ENCODE measurements around the gene SPO11.

SPO11 gene

DNA sequence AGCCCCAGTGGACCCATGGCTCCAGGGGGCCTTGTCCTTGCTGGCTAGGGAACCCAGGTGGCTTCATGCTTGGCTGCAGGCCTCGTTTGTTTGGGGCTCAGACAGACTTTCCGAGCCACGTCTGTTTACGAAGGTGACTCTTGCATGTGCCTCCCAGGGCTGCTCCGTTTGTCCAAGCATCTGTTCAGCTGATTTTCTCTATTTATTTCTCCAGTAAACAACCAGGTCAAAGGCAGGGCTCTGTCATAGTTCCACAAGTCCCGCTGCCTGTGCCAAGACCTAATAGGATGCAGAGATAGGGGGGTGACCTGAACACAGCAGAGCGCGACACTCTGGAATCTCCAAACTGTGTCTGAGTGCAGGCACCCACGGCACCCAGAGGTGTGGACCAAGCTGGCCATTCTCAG is 12.8 kb upstream of the SPO11 start:
- H3K23ac ChIP-seq (ENCODE audit: low read length): no peak overlapping the region
- H3K79me2 ChIP-seq (ENCODE audit: control insufficient read depth, insufficient read depth, low read length): no peaks in the 10 kb centered on the region
- H3K56ac ChIP-seq (ENCODE audit: low read length): no peak overlapping the region
- H3K36me3 ChIP-seq (ENCODE audit: control insufficient read depth, insufficient read depth, low read length): no peaks in the 10 kb centered on the region
- no peak overlapping the region for H3K27ac ChIP-seq (ENCODE audit: low read depth, low read length)
- no CpG with 5 or more reads among the region's 9 CpGs for WGBS (ENCODE audit: extremely low coverage, insufficient coverage, low lambda C conversion rate)
- no peak overlapping the region for H3K4me2 ChIP-seq (ENCODE audit: low read length)
- no peaks in the 10 kb centered on the region for H3K4me1 ChIP-seq (ENCODE audit: control insufficient read depth, low read depth, low read length)
- H3K4ac ChIP-seq (ENCODE audit: low read depth, low read length): no peak overlapping the region
- H3K27me3 ChIP-seq (ENCODE audit: insufficient read depth, low read length, poor library complexity): no peaks in the 10 kb centered on the region
- no peak overlapping the region for H2BK120ac ChIP-seq (ENCODE audit: low read depth, low read length)
- no peak overlapping the region for H2BK5ac ChIP-seq (ENCODE audit: low read length)
- no peak overlapping the region for H4K5ac ChIP-seq (ENCODE audit: low read length)
- no peaks in the 10 kb centered on the region for H3K79me1 ChIP-seq (ENCODE audit: low read length)
- H2AK5ac ChIP-seq (ENCODE audit: low read length): no peak overlapping the region
- no peak overlapping the region for H3K4me3 ChIP-seq (ENCODE audit: low read length)
- H3K9ac ChIP-seq (ENCODE audit: low read length): no peak overlapping the region
- no peak overlapping the region for H4K8ac ChIP-seq (ENCODE audit: low read depth, low read length)
- no peak for DNase-seq
- no peak overlapping the region for H3K18ac ChIP-seq (ENCODE audit: low read length)
- H2BK15ac ChIP-seq (replicated peaks; ENCODE audit: low read depth): no peak overlapping the region

DNA sequence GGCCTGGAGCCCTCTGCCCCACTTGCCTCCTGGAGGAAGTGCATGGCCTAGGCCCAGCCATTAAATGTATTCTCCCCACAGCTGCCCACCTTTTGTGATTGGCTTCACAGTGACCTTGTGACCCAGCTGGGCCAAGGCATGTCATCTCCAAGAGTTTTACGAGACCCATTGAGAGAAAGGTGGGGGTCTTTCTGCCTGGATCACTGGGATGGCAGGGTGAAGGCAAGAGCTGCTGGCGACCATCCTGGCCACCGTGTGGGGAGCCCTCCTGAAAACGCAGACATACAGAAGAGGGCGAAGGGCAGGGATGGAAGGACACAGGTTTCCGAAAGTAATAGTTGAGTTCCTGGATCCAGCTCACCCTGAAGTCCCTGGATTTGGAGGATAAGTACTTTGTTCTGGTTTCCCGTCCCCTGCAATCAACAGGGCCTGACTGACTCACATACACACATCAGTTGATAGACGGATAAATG is 12.3 kb upstream of the SPO11 start:
- Histone ChIP-seq H4K5ac (ENCODE audit: low read length) (no peak overlapping the region), H3K18ac (ENCODE audit: low read length) (no peak overlapping the region), H2BK15ac (replicated peaks; ENCODE audit: low read depth) (no peak overlapping the region), H3K4me3 (ENCODE audit: low read length) (no peak overlapping the region), H3K27ac (ENCODE audit: low read depth, low read length) (no peak overlapping the region), H3K4me1 (ENCODE audit: control insufficient read depth, low read depth, low read length) (no peaks in the 10 kb centered on the region), H4K8ac (ENCODE audit: low read depth, low read length) (no peak overlapping the region), H3K56ac (ENCODE audit: low read length) (no peak overlapping the region), H3K23ac (ENCODE audit: low read length) (no peak overlapping the region), H2BK120ac (ENCODE audit: low read depth, low read length) (no peak overlapping the region), H3K79me2 (ENCODE audit: control insufficient read depth, insufficient read depth, low read length) (no peaks in the 10 kb centered on the region), H3K36me3 (ENCODE audit: control insufficient read depth, insufficient read depth, low read length) (no peaks in the 10 kb centered on the region), H3K4me2 (ENCODE audit: low read length) (no peak overlapping the region), H2BK5ac (ENCODE audit: low read length) (no peak overlapping the region), H3K9ac (ENCODE audit: low read length) (no peak overlapping the region), H3K27me3 (ENCODE audit: insufficient read depth, low read length, poor library complexity) (no peaks in the 10 kb centered on the region), H3K4ac (ENCODE audit: low read depth, low read length) (no peak overlapping the region), H2AK5ac (ENCODE audit: low read length) (no peak overlapping the region), H3K79me1 (ENCODE audit: low read length) (no peaks in the 10 kb centered on the region)
- no peak for DNase-seq
- WGBS (ENCODE audit: extremely low coverage, insufficient coverage, low lambda C conversion rate): no CpG with 5 or more reads among the region's 8 CpGs

DNA sequence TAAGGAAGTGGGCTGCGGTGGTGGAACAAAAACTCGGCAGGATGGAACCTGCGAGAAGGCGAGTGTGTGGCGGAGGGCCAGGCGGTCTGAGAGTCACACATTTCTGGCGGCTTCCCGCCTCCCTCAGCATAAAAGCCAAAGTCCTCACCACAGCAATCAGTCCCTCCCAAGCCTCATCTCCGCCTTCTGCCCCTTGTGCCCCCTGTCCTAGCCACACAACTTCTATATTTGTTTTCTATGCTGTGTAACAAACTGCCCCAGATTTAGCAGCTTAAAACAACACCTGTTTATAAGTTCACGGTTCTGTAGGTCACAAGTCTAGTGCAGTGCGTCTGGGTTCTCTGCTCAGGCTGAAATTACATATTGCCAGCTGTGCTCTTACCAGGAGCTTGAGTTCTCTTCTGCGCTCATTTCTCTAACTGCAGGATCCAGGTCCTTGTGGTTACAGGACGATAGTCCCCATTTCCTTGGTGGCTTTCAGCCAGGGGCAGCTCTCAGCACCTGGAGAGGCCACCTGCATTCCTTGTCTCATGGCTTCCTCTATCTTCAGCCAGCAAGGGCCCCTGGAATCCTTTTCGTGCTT is 11.7 kb upstream of the SPO11 start:
- WGBS (ENCODE audit: extremely low coverage, insufficient coverage, low lambda C conversion rate): no CpG with 5 or more reads among the region's 14 CpGs
- DNase-seq: no peak
- no peak overlapping the region for H3K23ac ChIP-seq (ENCODE audit: low read length)

DNA sequence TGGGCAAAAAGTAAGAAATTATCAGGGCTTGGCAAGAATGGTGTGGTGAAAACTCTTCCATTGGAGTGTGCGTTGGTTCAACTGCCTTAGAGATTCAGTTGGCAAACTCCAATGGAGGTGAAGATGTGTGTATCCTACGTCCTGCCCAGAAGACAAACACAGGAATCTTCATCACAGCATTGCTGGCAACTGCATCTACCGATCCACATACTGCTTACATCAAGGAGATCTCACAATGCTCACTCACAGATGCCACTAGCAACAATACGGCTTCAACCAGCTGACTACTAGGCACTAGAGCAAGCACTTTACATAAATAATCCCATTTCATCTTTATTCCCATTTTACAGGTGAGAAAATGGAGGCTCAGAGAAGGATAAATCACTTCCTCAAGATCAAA is 10.0 kb upstream of the SPO11 start:
- no peak overlapping the region for H3K27ac ChIP-seq (ENCODE audit: low read depth, low read length)
- H3K79me2 ChIP-seq (ENCODE audit: control insufficient read depth, insufficient read depth, low read length): no peaks in the 10 kb centered on the region
- no peak overlapping the region for H3K56ac ChIP-seq (ENCODE audit: low read length)

More for the DNA sequence above, 11.7 kb upstream of the SPO11 start:
- Histone ChIP-seq H2BK15ac (replicated peaks; ENCODE audit: low read depth) (no peak overlapping the region), H4K5ac (ENCODE audit: low read length) (no peak overlapping the region), H2BK5ac (ENCODE audit: low read length) (no peak overlapping the region), H3K4me3 (ENCODE audit: low read length) (no peak overlapping the region), H3K4me1 (ENCODE audit: control insufficient read depth, low read depth, low read length) (peaks cover 3% of the 10 kb centered on the region), H2BK120ac (ENCODE audit: low read depth, low read length) (no peak overlapping the region), H3K27ac (ENCODE audit: low read depth, low read length) (no peak overlapping the region), H3K18ac (ENCODE audit: low read length) (no peak overlapping the region), H3K4ac (ENCODE audit: low read depth, low read length) (no peak overlapping the region), H3K9ac (ENCODE audit: low read length) (no peak overlapping the region), H3K27me3 (ENCODE audit: insufficient read depth, low read length, poor library complexity) (no peaks in the 10 kb centered on the region), H3K4me2 (ENCODE audit: low read length) (no peak overlapping the region), H3K79me2 (ENCODE audit: control insufficient read depth, insufficient read depth, low read length) (no peaks in the 10 kb centered on the region), H3K36me3 (ENCODE audit: control insufficient read depth, insufficient read depth, low read length) (no peaks in the 10 kb centered on the region), H2AK5ac (ENCODE audit: low read length) (no peak overlapping the region), H3K79me1 (ENCODE audit: low read length) (no peaks in the 10 kb centered on the region), H4K8ac (ENCODE audit: low read depth, low read length) (no peak overlapping the region), H3K56ac (ENCODE audit: low read length) (no peak overlapping the region)

DNA sequence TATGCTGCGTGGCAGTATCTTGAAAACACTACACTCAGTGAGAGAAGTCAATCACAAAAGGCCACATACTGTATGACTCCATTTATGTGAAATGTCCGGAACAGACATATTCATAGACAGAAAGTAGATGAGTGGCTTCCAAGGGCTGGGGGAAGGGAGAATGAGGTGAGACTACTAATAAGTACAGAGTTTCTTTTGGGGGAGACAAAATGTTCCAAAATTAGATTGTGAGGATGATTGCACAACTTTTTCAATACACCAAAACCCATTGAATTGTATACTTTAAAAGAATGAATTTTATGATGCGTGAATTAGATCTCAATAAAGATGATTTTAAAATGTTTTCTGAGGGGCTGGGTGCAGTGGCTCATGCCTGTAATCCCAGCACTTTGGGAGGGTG is 9.2 kb upstream of the SPO11 start:
- Histone ChIP-seq H3K4ac (ENCODE audit: low read depth, low read length) (no peak overlapping the region), H3K23ac (ENCODE audit: low read length) (no peak overlapping the region), H3K18ac (ENCODE audit: low read length) (no peak overlapping the region), H2BK120ac (ENCODE audit: low read depth, low read length) (no peak overlapping the region), H4K8ac (ENCODE audit: low read depth, low read length) (no peak overlapping the region), H3K4me3 (ENCODE audit: low read length) (no peak overlapping the region), H4K5ac (ENCODE audit: low read length) (no peak overlapping the region), H3K56ac (ENCODE audit: low read length) (no peak overlapping the region), H3K79me2 (ENCODE audit: control insufficient read depth, insufficient read depth, low read length) (no peaks in the 10 kb centered on the region), H2BK5ac (ENCODE audit: low read length) (no peak overlapping the region), H3K4me2 (ENCODE audit: low read length) (no peak overlapping the region), H2AK5ac (ENCODE audit: low read length) (no peak overlapping the region), H2BK15ac (replicated peaks; ENCODE audit: low read depth) (no peak overlapping the region), H3K79me1 (ENCODE audit: low read length) (no peaks in the 10 kb centered on the region), H3K27me3 (ENCODE audit: insufficient read depth, low read length, poor library complexity) (no peaks in the 10 kb centered on the region), H3K27ac (ENCODE audit: low read depth, low read length) (no peak overlapping the region), H3K9ac (ENCODE audit: low read length) (no peak overlapping the region), H3K36me3 (ENCODE audit: control insufficient read depth, insufficient read depth, low read length) (no peaks in the 10 kb centered on the region), H3K4me1 (ENCODE audit: control insufficient read depth, low read depth, low read length) (peaks cover 3% of the 10 kb centered on the region)
- DNase-seq: no peak
- WGBS (ENCODE audit: extremely low coverage, insufficient coverage, low lambda C conversion rate): no CpG with 5 or more reads among the region's 3 CpGs

More for the DNA sequence above, 10.0 kb upstream of the SPO11 start:
- Histone ChIP-seq H3K4ac (ENCODE audit: low read depth, low read length) (no peak overlapping the region), H4K5ac (ENCODE audit: low read length) (no peak overlapping the region), H3K79me1 (ENCODE audit: low read length) (no peaks in the 10 kb centered on the region), H2BK120ac (ENCODE audit: low read depth, low read length) (no peak overlapping the region), H3K27me3 (ENCODE audit: insufficient read depth, low read length, poor library complexity) (no peaks in the 10 kb centered on the region), H3K23ac (ENCODE audit: low read length) (no peak overlapping the region), H3K4me1 (ENCODE audit: control insufficient read depth, low read depth, low read length) (peaks cover 3% of the 10 kb centered on the region), H3K18ac (ENCODE audit: low read length) (no peak overlapping the region), H3K4me2 (ENCODE audit: low read length) (no peak overlapping the region), H3K9ac (ENCODE audit: low read length) (no peak overlapping the region), H3K4me3 (ENCODE audit: low read length) (no peak overlapping the region), H2BK15ac (replicated peaks; ENCODE audit: low read depth) (no peak overlapping the region), H4K8ac (ENCODE audit: low read depth, low read length) (no peak overlapping the region), H3K36me3 (ENCODE audit: control insufficient read depth, insufficient read depth, low read length) (no peaks in the 10 kb centered on the region), H2BK5ac (ENCODE audit: low read length) (no peak overlapping the region), H2AK5ac (ENCODE audit: low read length) (no peak overlapping the region)
- DNase-seq: no peak
- WGBS (ENCODE audit: extremely low coverage, insufficient coverage, low lambda C conversion rate): no CpG with 5 or more reads among the region's 4 CpGs

DNA sequence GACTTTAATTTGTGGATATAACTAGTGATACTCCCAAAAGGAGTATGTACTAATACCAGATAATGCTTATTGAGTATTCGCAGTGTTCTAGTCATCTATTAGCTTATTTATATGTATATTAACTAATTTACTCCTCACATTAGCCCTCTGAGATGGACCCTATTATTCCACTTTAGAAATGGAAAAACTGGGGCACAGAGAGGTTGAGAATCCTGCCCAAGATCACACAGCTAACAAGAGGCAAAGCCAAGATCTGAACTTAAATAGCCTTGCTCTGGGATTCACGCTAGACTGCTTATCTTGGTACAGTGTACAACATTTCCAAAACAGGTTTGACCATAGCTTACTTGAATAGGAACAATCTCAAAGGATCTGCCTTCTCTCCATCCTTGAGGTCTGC is 8.5 kb upstream of the SPO11 start:
- no peak for DNase-seq
- Histone ChIP-seq H3K27ac (ENCODE audit: low read depth, low read length) (no peak overlapping the region), H3K4me3 (ENCODE audit: low read length) (no peak overlapping the region), H3K56ac (ENCODE audit: low read length) (no peak overlapping the region), H3K9ac (ENCODE audit: low read length) (no peak overlapping the region), H3K36me3 (ENCODE audit: control insufficient read depth, insufficient read depth, low read length) (no peaks in the 10 kb centered on the region), H4K5ac (ENCODE audit: low read length) (no peak overlapping the region), H3K79me1 (ENCODE audit: low read length) (no peaks in the 10 kb centered on the region), H2AK5ac (ENCODE audit: low read length) (no peak overlapping the region), H3K4me2 (ENCODE audit: low read length) (no peak overlapping the region), H2BK15ac (replicated peaks; ENCODE audit: low read depth) (no peak overlapping the region), H3K18ac (ENCODE audit: low read length) (no peak overlapping the region), H3K79me2 (ENCODE audit: control insufficient read depth, insufficient read depth, low read length) (no peaks in the 10 kb centered on the region), H2BK120ac (ENCODE audit: low read depth, low read length) (no peak overlapping the region), H3K4me1 (ENCODE audit: control insufficient read depth, low read depth, low read length) (peaks cover 3% of the 10 kb centered on the region), H3K4ac (ENCODE audit: low read depth, low read length) (no peak overlapping the region), H4K8ac (ENCODE audit: low read depth, low read length) (no peak overlapping the region), H3K23ac (ENCODE audit: low read length) (no peak overlapping the region), H2BK5ac (ENCODE audit: low read length) (no peak overlapping the region), H3K27me3 (ENCODE audit: insufficient read depth, low read length, poor library complexity) (no peaks in the 10 kb centered on the region)
- no CpG with 5 or more reads among the region's 2 CpGs for WGBS (ENCODE audit: extremely low coverage, insufficient coverage, low lambda C conversion rate)
